Body of pancreas (tissue), 4 donors: Measurements from ENCODE around the gene BIRC2. TPM values are rescaled to one million over a fixed set of nuclear protein-coding genes. Genes with fewer than 3 reads are reported as not detected.

Experiments used
- ATAC-seq: fragments of 150-250 bp; one replicate; pipeline ENCODE4 v1.9.1; 2016
- DNase-seq, 4 donors: peaks; one replicate each; pipeline ENCODE4 v3.0.0-alpha.2; 2019
- H3K27ac ChIP-seq, 4 donors: fragments of 200-600 bp; sonication (generic); 1 replicate in 3 of 4; 2 replicates in 1 of 4; pipeline versions ENCODE4 v1.5.1 to v1.6.1; 2016 to 2019; ENCODE audit warnings: mild to moderate bottlenecking in 1 of 4, mixed read lengths in 1 of 4, moderate library complexity in 1 of 4
- H3K27me3 ChIP-seq, 2 donors: fragments of 200-600 bp; sonication (generic); one replicate each; pipeline ENCODE4 v1.6.0; 2016; ENCODE audit warnings: mild to moderate bottlenecking in 1 of 2
- H3K36me3 ChIP-seq, 2 donors: fragments of 200-600 bp; sonication (generic); replicated peaks in 1 of 2; 2 replicates each; pipeline ENCODE4 v1.5.1; 2016; ENCODE audit warnings: low read depth in 2 of 2; ENCODE audit not compliant: insufficient read depth in 1 of 2
- H3K4me1 ChIP-seq: fragments of 200-600 bp; sonication (generic); one replicate; pipeline ENCODE4 v1.6.0; 2016
- H3K4me3 ChIP-seq, 2 donors: fragments of 200-600 bp; sonication (generic); 1 replicate in 1 of 2; 2 replicates in 1 of 2; pipeline ENCODE4 v1.5.1; 2016 to 2019
- H3K9me3 ChIP-seq, 3 donors: fragments of 200-600 bp; sonication (generic); 1 replicate in 2 of 3; 2 replicates in 1 of 3; pipeline ENCODE4 v1.5.1; 2016
- CTCF ChIP-seq, 7 experiments: fragments of 450-650 bp in 4 of 7; fragments of 200-600 bp in 3 of 7; sonication (generic) in 3 of 7; IDR thresholded peaks; one replicate each; pipeline ENCODE4 v1.5.1; 2016 to 2019; ENCODE audit warnings: antibody characterized with exemption in 7 of 7
- POLR2A ChIP-seq, 3 donors: fragments of 450-650 bp; IDR thresholded peaks; one replicate each; pipeline ENCODE4 v1.6.1; 2016; ENCODE audit warnings: antibody characterized with exemption in 3 of 3, mild to moderate bottlenecking in 2 of 3
- WGBS, 2 donors: methylation state at CpG; one replicate each; pipeline ENCODE4 v1.1.5; 2017; 5-methylcytosine and 5-hydroxymethylcytosine counted together
- intact Hi-C: fragments of 100-400 bp; cut with DNase I; formaldehyde crosslinking; loops from one replicate; pipeline ENCODE4 v1.15.1; 2023
- total RNA-seq, 2 donors: library from RNA; depleted of rRNA; stranded (reverse); fragments of >200 nt; gene quantifications; one replicate each; pipeline ENCODE4 v1.1.0, GENCODE V29; 2016

Gene BIRC2
- total RNA-seq, 2 donors from 2014 or later: 46.5 to 53.2 TPM

DNA sequence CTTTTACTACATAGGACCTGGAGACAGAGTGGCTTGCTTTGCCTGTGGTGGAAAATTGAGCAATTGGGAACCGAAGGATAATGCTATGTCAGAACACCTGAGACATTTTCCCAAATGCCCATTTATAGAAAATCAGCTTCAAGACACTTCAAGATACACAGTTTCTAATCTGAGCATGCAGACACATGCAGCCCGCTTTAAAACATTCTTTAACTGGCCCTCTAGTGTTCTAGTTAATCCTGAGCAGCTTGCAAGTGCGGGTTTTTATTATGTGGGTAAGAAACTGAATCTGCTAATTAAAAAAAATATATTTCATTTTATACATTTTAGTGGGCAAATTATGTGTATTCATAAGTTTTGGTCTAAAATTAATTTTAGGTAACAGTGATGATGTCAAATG lies 21.9 kb upstream of the BIRC2 start:
- TF ChIP-seq POLR2A (IDR thresholded peaks at IDR 0.05): no peak
- no peak for TF ChIP-seq CTCF (IDR thresholded peaks at IDR 0.05)
- H3K4me3 ChIP-seq: no peak overlapping the region
- ATAC-seq (no peak), DNase-seq (no peak)
- no peaks in the 10 kb centered on the region for H3K9me3 ChIP-seq
- no peaks in the 10 kb centered on the region for H3K27me3 ChIP-seq
- H3K4me1 ChIP-seq: no peaks in the 10 kb centered on the region
- intact Hi-C loops: no loop called here
- WGBS, 2 donors: 81 to 95% methylated on average over 3 of the region's 3 CpGs
- H3K27ac ChIP-seq: no peak overlapping the region
- peaks cover 0 to 10% of the 10 kb centered on the region in 2 donors for H3K36me3 ChIP-seq

DNA sequence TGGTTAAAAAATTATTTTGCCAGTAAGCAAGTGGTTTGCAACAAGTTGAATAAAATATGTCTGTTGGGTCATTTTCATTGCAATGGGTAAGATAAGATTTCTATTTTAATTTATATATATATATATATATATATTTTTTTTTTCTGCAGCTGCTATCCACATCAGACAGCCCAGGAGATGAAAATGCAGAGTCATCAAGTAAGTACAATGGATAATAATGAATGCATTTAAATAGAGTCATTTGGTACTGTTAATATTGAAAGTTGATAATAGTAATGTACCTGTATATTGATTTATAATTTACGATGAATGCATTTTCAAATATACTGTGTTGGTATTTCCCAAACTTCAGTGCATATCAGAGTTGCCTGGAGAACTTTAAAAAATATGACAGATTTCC lies 18.3 kb upstream of the BIRC2 start:
- Histone ChIP-seq H3K4me3 (no peak overlapping the region), H3K36me3 (peaks cover 0 to 18% of the 10 kb centered on the region in 2 donors), H3K27me3 (no peaks in the 10 kb centered on the region), H3K4me1 (no peaks in the 10 kb centered on the region), H3K9me3 (no peaks in the 10 kb centered on the region), H3K27ac (no peak overlapping the region)
- no peak for TF ChIP-seq POLR2A (IDR thresholded peaks at IDR 0.05)
- ATAC-seq (no peak), DNase-seq (no peak)
- WGBS, 2 donors: 92 to 100% methylated on average over 1 of the region's 1 CpG
- intact Hi-C loops: no loop called here

- H3K36me3 ChIP-seq: peaks cover 0 to 16% of the 10 kb centered on the region in 2 donors
- no peaks in the 10 kb centered on the region for H3K4me1 ChIP-seq
- ATAC-seq: no peak
- no peak for TF ChIP-seq CTCF (IDR thresholded peaks at IDR 0.05)
- no peak for TF ChIP-seq POLR2A (IDR thresholded peaks at IDR 0.05)
- H3K27me3 ChIP-seq: no peaks in the 10 kb centered on the region
- H3K4me3 ChIP-seq: no peak overlapping the region
- intact Hi-C loops: no loop called here
- no peak overlapping the region for H3K27ac ChIP-seq
- DNase-seq: no peak
- no peaks in the 10 kb centered on the region for H3K9me3 ChIP-seq
Observed at GRCh38 chr11:102330231-102330630, 16.8 kb upstream of the BIRC2 start.

DNA sequence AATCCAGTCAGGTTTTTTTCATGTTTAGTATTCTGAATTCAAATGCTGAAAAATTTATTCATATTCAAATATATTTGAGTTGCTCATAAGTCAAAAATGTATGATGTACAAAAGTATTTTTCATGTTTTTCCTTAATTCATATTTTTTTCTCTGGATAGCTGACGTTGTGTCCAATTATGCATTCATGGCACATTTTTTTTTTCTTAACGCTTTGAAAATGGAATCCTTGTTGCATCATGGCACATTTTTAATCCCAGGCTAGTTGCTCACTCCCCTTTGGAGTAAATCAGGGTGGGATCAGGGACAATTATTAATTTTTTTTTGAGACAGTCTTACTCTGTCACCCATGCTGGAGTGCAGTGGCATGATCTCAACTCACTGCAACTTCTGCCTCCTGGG lies 15.7 kb upstream of the BIRC2 start:
- Histone ChIP-seq H3K4me1 (no peaks in the 10 kb centered on the region), H3K27me3 (no peaks in the 10 kb centered on the region), H3K36me3 (peaks cover 0 to 17% of the 10 kb centered on the region in 2 donors), H3K27ac (no peak overlapping the region), H3K4me3 (no peak overlapping the region), H3K9me3 (no peaks in the 10 kb centered on the region)
- no peak for DNase-seq
- ATAC-seq: no peak
- intact Hi-C loops: no loop called here
- 84 to 88% methylated on average over 2 of the region's 2 CpGs for WGBS, 2 donors
- no peak for TF ChIP-seq CTCF (IDR thresholded peaks at IDR 0.05)
- TF ChIP-seq POLR2A (IDR thresholded peaks at IDR 0.05): no peak

GRCh38 chr11:102332611-102332994 lies 14.4 kb upstream of the BIRC2 start:
- intact Hi-C loops: no loop called here
- ATAC-seq (no peak), DNase-seq (no peak)
- H3K9me3 ChIP-seq: no peaks in the 10 kb centered on the region
- no peaks in the 10 kb centered on the region for H3K27me3 ChIP-seq
- no peak overlapping the region for H3K4me3 ChIP-seq
- TF ChIP-seq POLR2A (IDR thresholded peaks at IDR 0.05): no peak
- TF ChIP-seq CTCF (IDR thresholded peaks at IDR 0.05): no peak
- H3K4me1 ChIP-seq: no peaks in the 10 kb centered on the region
- H3K36me3 ChIP-seq: peaks cover 0 to 20% of the 10 kb centered on the region in 2 donors
- no peak overlapping the region for H3K27ac ChIP-seq
- WGBS, 2 donors: 81 to 85% methylated on average over 1 of the region's 1 CpG
